Endothelial cell of umbilical vein (primary cell): ENCODE measurements around the gene PLCG2. TPM values are rescaled to one million over a fixed set of nuclear protein-coding genes. Genes with fewer than 3 reads are reported as not detected.

Experiments used
- BruUV-seq: library from RNA; stranded (reverse); fragments of 400-500 nt; replicated peaks from 2 replicates; lab custom pipeline; 2021; lab: Mats Ljungman, UMichigan
- CTCF ChIA-PET: fragments of 300-600, 350-600 bp; sonication (Branson Sonifier 250); formaldehyde crosslinking; loops from one replicate; lab custom pipeline; 2021; ENCODE audit warnings: antibody characterized with exemption, inconsistent platforms; lab: Charles Lee
- POLR2A ChIA-PET: fragments of 300-600, 350-600 bp; sonication (Branson Sonifier 250); formaldehyde crosslinking; loops from one replicate; lab custom pipeline; 2021; ENCODE audit warnings: antibody characterized with exemption, inconsistent platforms; lab: Charles Lee
- DNase-seq: peaks from one replicate; pipeline ENCODE4 v3.0.0-alpha.2; 2011; ENCODE audit warnings: low read depth, low spot score
- FAIRE-seq: peaks from 2 replicates; lab custom pipeline; 2011; peaks lifted over from hg19 to GRCh38; lab: Jason Lieb, UNC
- H2AFZ ChIP-seq: 2 replicates; pipeline ENCODE4 v1.6.0; 2012; ENCODE audit warnings: low read depth, low read length, control low read depth, inconsistent platforms
- H3K27ac ChIP-seq: 2 replicates; pipeline ENCODE4 v1.5.1; 2011; ENCODE audit warnings: low read depth, mild to moderate bottlenecking, control low read depth, low read length, moderate library complexity; ENCODE audit not compliant: insufficient read depth
- H3K27me3 ChIP-seq, 2 experiments: 2 replicates each; pipeline versions ENCODE4 v1.6.0 to v1.6.1; 2011; ENCODE audit warnings: low read length in 2 of 2, mixed read lengths in 1 of 2; ENCODE audit not compliant: control insufficient read depth in 2 of 2, insufficient read depth in 2 of 2
- H3K36me3 ChIP-seq, 2 experiments: 2 replicates in 1 of 2; 3 replicates in 1 of 2; pipeline ENCODE4 v1.5.1; 2011; ENCODE audit warnings: low read length in 2 of 2, mild to moderate bottlenecking in 1 of 2, moderate library complexity in 1 of 2; ENCODE audit not compliant: control insufficient read depth in 2 of 2, insufficient read depth in 2 of 2; ENCODE audit errors: extremely low read depth in 1 of 2
- H3K4me1 ChIP-seq: 3 replicates; pipeline ENCODE4 v1.5.1; 2011; ENCODE audit warnings: mild to moderate bottlenecking, low read length; ENCODE audit not compliant: control insufficient read depth, insufficient read depth; ENCODE audit errors: extremely low read depth
- H3K4me2 ChIP-seq: 2 replicates; pipeline ENCODE4 v1.6.1; 2011; ENCODE audit warnings: low read length, control low read depth, mixed read lengths; ENCODE audit not compliant: insufficient read depth
- H3K4me3 ChIP-seq, 3 experiments: fragments of 200-600 bp in 1 of 3; sonication (generic), shearing (Covaris generic) in 1 of 3; replicated peaks in 1 of 3; 2 replicates each; pipeline ENCODE4 v1.5.1; 2011 to 2016; ENCODE audit warnings: control low read depth in 3 of 3, low read length in 3 of 3, mild to moderate bottlenecking in 2 of 3, inconsistent platforms in 1 of 3, low read depth in 1 of 3, moderate library complexity in 1 of 3; ENCODE audit not compliant: insufficient read depth in 1 of 3
- H3K79me2 ChIP-seq: 2 replicates; pipeline ENCODE4 v1.6.0; 2012; ENCODE audit warnings: low read length, inconsistent platforms; ENCODE audit not compliant: control insufficient read depth, insufficient read depth
- H3K9ac ChIP-seq: replicated peaks from 2 replicates; pipeline ENCODE3; 2011; ENCODE audit warnings: low read length, control low read depth; ENCODE audit not compliant: insufficient read depth; ENCODE audit errors: extremely low read depth
- H3K9me1 ChIP-seq: replicated peaks from 3 replicates; pipeline ENCODE4 v1.6.0; 2011; ENCODE audit warnings: mild to moderate bottlenecking, low read length; ENCODE audit not compliant: control insufficient read depth, insufficient read depth; ENCODE audit errors: extremely low read depth
- H3K9me3 ChIP-seq: replicated peaks from 2 replicates; pipeline ENCODE4 v1.5.1; 2012; ENCODE audit warnings: low read length, inconsistent platforms; ENCODE audit not compliant: control insufficient read depth, insufficient read depth
- H4K20me1 ChIP-seq: replicated peaks from 2 replicates; pipeline ENCODE3; 2011; ENCODE audit warnings: mild to moderate bottlenecking, low read length; ENCODE audit not compliant: control insufficient read depth, insufficient read depth; ENCODE audit errors: extremely low read depth
- CTCF ChIP-seq, 2 donors: IDR thresholded peaks; 1 replicate in 1 of 2; 2 replicates in 1 of 2; pipeline ENCODE4 v1.5.1; 2011; ENCODE audit warnings: low read length in 2 of 2, mild to moderate bottlenecking in 2 of 2, moderate library complexity in 2 of 2, control low read depth in 1 of 2, inconsistent platforms in 1 of 2, low read depth in 1 of 2; ENCODE audit not compliant: insufficient read depth in 1 of 2; ENCODE audit errors: extremely low read depth in 1 of 2
- EZH2 ChIP-seq: IDR thresholded peaks from 2 replicates; pipeline ENCODE4 v1.6.1; 2012; ENCODE audit warnings: borderline replicate concordance, low read depth, mild to moderate bottlenecking, moderate library complexity, low read length, inconsistent platforms; ENCODE audit not compliant: severe bottlenecking
- FOS ChIP-seq: IDR thresholded peaks from 2 replicates; pipeline ENCODE4 v1.6.1; 2011; ENCODE audit warnings: mild to moderate bottlenecking, low read length, moderate library complexity, borderline replicate concordance; ENCODE audit not compliant: insufficient read depth
- GATA2 ChIP-seq: IDR thresholded peaks from 2 replicates; pipeline ENCODE4 v1.7.0; 2011; ENCODE audit warnings: low read depth, mild to moderate bottlenecking, moderate library complexity, mixed read lengths, low read length; ENCODE audit not compliant: insufficient read length, insufficient read depth
- JUN ChIP-seq: IDR thresholded peaks from 2 replicates; pipeline ENCODE4 v1.6.1; 2011; ENCODE audit warnings: borderline replicate concordance, low read depth; ENCODE audit not compliant: insufficient read length, insufficient read depth
- MYC ChIP-seq: IDR thresholded peaks from one replicate; pipeline ENCODE4 v1.6.1; 2011; ENCODE audit warnings: mild to moderate bottlenecking, low read depth, low read length
- POLR2A ChIP-seq: IDR thresholded peaks from 2 replicates; pipeline ENCODE4 v1.6.1; 2012; ENCODE audit warnings: low read depth, mild to moderate bottlenecking, control low read depth, low read length
- POLR2AphosphoS5 ChIP-seq: IDR thresholded peaks from 2 replicates; pipeline ENCODE4 v1.6.1; 2012; ENCODE audit warnings: low read depth, mild to moderate bottlenecking, control low read depth, low read length, moderate library complexity; ENCODE audit not compliant: insufficient read depth
- dilution Hi-C: fragments of 300-500 bp; cut with MboI; formaldehyde crosslinking; loops from one replicate; pipeline ENCODE4 v1.15.0; 2019; ENCODE audit warnings: low sequenced_read_pairs; ENCODE audit not compliant: extremely low pct_ligation_motif_present
- intact Hi-C: fragments of 100-400 bp; cut with micrococcal nuclease; formaldehyde crosslinking; loops from one replicate; pipeline ENCODE4 v1.10.0; 2022
- polyA plus RNA-seq, 4 experiments: library from polyadenylated mRNA; depleted of rRNA in 3 of 4; stranded (reverse) in 3 of 4; unstranded in 1 of 4; fragments of >200 nt; gene quantifications; 2 replicates each; pipeline versions ENCODE4 v1.2.1 to v1.2.3, GENCODE V29; 2011 to 2012; ENCODE audit warnings: missing spikeins in 1 of 4
- total RNA-seq: library from RNA; stranded (reverse); gene quantifications from 2 replicates; pipeline ENCODE4 v1.2.3, GENCODE V29; 2021
- TF ChIP-seq, protein P1 (sequence below): IDR thresholded peaks from 2 replicates; pipeline ENCODE4 v1.6.1; 2011; ENCODE audit not compliant: insufficient read depth, insufficient read length

Gene PLCG2
- total and polyA plus RNA-seq, 2 donors (not counting 3 experiments of a cell fraction or from before 2014, with no cell fraction given): 10.8 to 13.6 TPM

- H2AFZ ChIP-seq: no peak overlapping the region
- TF ChIP-seq CTCF (IDR thresholded peaks at IDR 0.05; ENCODE audit: extremely low read depth in 1 of 2, insufficient read depth in 1 of 2, low read depth in 1 of 2, low read length in 2 of 2): no peak
- TF ChIP-seq GATA2: no peak
- no peak for TF ChIP-seq POLR2AphosphoS5
- no peak for TF ChIP-seq MYC
- TF ChIP-seq JUN: no peak
- TF ChIP-seq POLR2A: no peak
- no peak for TF ChIP-seq EZH2
- TF ChIP-seq FOS: no peak
- TF ChIP-seq, protein P1, sequence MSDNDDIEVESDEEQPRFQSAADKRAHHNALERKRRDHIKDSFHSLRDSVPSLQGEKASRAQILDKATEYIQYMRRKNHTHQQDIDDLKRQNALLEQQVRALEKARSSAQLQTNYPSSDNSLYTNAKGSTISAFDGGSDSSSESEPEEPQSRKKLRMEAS: no peak
- dilution Hi-C loops (no loop called here), intact Hi-C loops (no loop called here)
- no peak overlapping the region for H3K4me2 ChIP-seq
- H3K4me1 ChIP-seq: peaks cover 2% of the 10 kb centered on the region
- no peak overlapping the region for H3K27ac ChIP-seq
- H3K27me3 ChIP-seq: no peaks in the 10 kb centered on the region
- no peak overlapping the region for H3K9ac ChIP-seq
- H3K9me3 ChIP-seq: no peaks in the 10 kb centered on the region
- FAIRE-seq: no peak
- no peak overlapping the region for H3K4me3 ChIP-seq
- H3K79me2 ChIP-seq: no peaks in the 10 kb centered on the region
- BruUV-seq: no TSS peak
- no peaks in the 10 kb centered on the region for H3K36me3 ChIP-seq
- no peak for DNase-seq
- H4K20me1 ChIP-seq: no peaks in the 10 kb centered on the region
- ChIA-PET POLR2A (no interaction called here), CTCF (interaction anchor here (0.8 to 1.5 kb wide), 3 partner anchors 14 to 76 kb away, joined by 3 to 4 read pairs (median 3); no protein-coding TSS in a partner anchor)
- H3K9me1 ChIP-seq: no peaks in the 10 kb centered on the region
These were observed 142.2 kb downstream of the PLCG2 start for GRCh38 chr16:81921085-81921814.
